ENCODE data around the gene SLC26A4.
"Not testable (repeated sequence)": the region's sequence is repeated elsewhere in the genome, so short reads cannot be mapped to it uniquely, and the experiment has no call there.

Gene SLC26A4

GRCh38 chr7:107660381-107661080 is at the start of gene SLC26A4:
SLC26A4 (plus strand) TSS chr7:107660828; CDS start chr7:107661642, 814 bp downstream.
- peak; percentile 27 to 42 (median 37) for DNase-seq (ENCODE audit: low read depth in 2 of 3, low spot score in 1 of 3)

GRCh38 chr7:107613439-107613838 is 47.2 kb upstream of the SLC26A4 start:
- DNase-seq (ENCODE audit: low read depth in 2 of 3, low spot score in 1 of 3), result no peak

- no peak for DNase-seq (ENCODE audit: low read depth in 2 of 3, low spot score in 1 of 3)
Measured at GRCh38 chr7:107613948-107614347, 46.7 kb upstream of the SLC26A4 start.

GRCh38 chr7:107614425-107614824 is 46.2 kb upstream of the SLC26A4 start:
- DNase-seq (ENCODE audit: low read depth in 2 of 3, low spot score in 1 of 3), result no peak

- no peak for DNase-seq (ENCODE audit: low read depth in 2 of 3, low spot score in 1 of 3)
Measured at GRCh38 chr7:107615910-107616680, 44.5 kb upstream of the SLC26A4 start.

GRCh38 chr7:107622429-107622828 is 38.2 kb upstream of the SLC26A4 start:
- no peak for DNase-seq (ENCODE audit: low read depth in 2 of 3, low spot score in 1 of 3)

GRCh38 chr7:107622894-107623293 is 37.7 kb upstream of the SLC26A4 start:
- no peak for DNase-seq (ENCODE audit: low read depth in 2 of 3, low spot score in 1 of 3)

GRCh38 chr7:107627002-107627401 is 33.6 kb upstream of the SLC26A4 start:
- DNase-seq (ENCODE audit: low read depth in 2 of 3, low spot score in 1 of 3), result no peak

GRCh38 chr7:107628461-107629064 is 32.1 kb upstream of the SLC26A4 start:
- DNase-seq (ENCODE audit: low read depth in 2 of 3, low spot score in 1 of 3), result no peak

GRCh38 chr7:107630342-107630741 is 30.3 kb upstream of the SLC26A4 start:
- no peak for DNase-seq (ENCODE audit: low read depth in 2 of 3, low spot score in 1 of 3)

GRCh38 chr7:107631588-107632491 is 28.8 kb upstream of the SLC26A4 start:
- DNase-seq (ENCODE audit: low read depth in 2 of 3, low spot score in 1 of 3), result no peak

- DNase-seq (ENCODE audit: low read depth in 2 of 3, low spot score in 1 of 3), result no peak
Measured at GRCh38 chr7:107632492-107632865, 28.1 kb upstream of the SLC26A4 start.

- DNase-seq (ENCODE audit: low read depth in 2 of 3, low spot score in 1 of 3), result no peak
Measured at GRCh38 chr7:107638594-107638993, 22.0 kb upstream of the SLC26A4 start.

- not testable (repeated sequence) for DNase-seq (ENCODE audit: low read depth in 2 of 3, low spot score in 1 of 3)
Measured at GRCh38 chr7:107639070-107639469, 21.6 kb upstream of the SLC26A4 start.

GRCh38 chr7:107641676-107642075 is 19.0 kb upstream of the SLC26A4 start:
- DNase-seq (ENCODE audit: low read depth in 2 of 3, low spot score in 1 of 3), result no peak

GRCh38 chr7:107642501-107642900 is 18.1 kb upstream of the SLC26A4 start:
- DNase-seq (ENCODE audit: low read depth in 2 of 3, low spot score in 1 of 3), result no peak

GRCh38 chr7:107643407-107643806 is 17.2 kb upstream of the SLC26A4 start:
- DNase-seq (ENCODE audit: low read depth in 2 of 3, low spot score in 1 of 3), result no peak

- DNase-seq (ENCODE audit: low read depth in 2 of 3, low spot score in 1 of 3), result no peak
Measured at GRCh38 chr7:107643938-107644308, 16.7 kb upstream of the SLC26A4 start.

GRCh38 chr7:107644309-107644974 is 16.2 kb upstream of the SLC26A4 start:
- no peak for DNase-seq (ENCODE audit: low read depth in 2 of 3, low spot score in 1 of 3)

- DNase-seq (ENCODE audit: low read depth in 2 of 3, low spot score in 1 of 3), result no peak
Measured at GRCh38 chr7:107652642-107653041, 8.0 kb upstream of the SLC26A4 start.

GRCh38 chr7:107658467-107658866 is 2.2 kb upstream of the SLC26A4 start:
- no peak for DNase-seq (ENCODE audit: low read depth in 2 of 3, low spot score in 1 of 3)

All from stimulated activated CD4-positive, alpha-beta T cell treated with anti-CD3 and anti-CD28 coated beads, Interleukin-12 subunit alpha, Interleukin-12 subunit beta, amount 100 ng/mL, for 48 hours (primary cell).